ENCODE results near the gene PARP15. TPM values are rescaled to one million over a fixed set of nuclear protein-coding genes. Genes with fewer than 3 reads are reported as not detected.

The PARP15 gene
- total RNA-seq, 1 experiment from 2014 or later: 0.24 TPM

DNA sequence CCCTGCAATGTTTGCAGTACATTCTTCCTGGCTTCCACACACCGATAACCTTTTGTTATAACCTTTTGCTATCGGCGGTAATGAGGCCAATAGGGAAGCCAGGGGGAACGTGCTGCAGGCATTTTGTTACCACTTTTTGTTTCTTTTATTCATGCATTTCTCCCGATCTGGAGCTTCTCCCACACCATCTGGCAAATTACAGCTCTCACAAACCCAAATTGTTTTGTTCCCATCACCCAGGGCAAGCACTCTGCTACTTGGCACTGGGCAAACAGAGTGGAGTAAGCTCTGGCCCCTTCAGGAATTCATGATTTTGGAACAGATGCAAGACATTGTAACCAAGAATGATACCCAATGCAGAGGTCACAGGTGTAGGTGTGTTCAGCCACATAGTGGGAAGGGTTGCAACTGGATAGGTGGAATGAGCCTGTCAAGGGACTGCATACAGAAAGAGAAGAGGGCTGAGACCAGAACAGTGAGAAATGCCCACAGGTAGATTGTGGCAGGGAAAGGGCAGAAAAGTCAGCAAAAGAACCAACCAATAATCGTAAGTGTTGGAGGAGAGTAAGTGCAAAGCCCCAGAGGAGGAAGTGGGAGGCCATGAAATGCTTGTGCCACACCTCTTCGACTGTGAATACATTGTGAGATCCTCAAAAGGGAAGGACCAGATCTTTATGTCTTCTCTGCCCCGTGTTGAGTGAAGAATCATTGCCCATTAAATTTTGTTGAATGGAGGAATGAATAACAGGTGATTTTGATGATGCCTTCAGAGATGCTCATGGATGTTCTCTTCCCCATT, 45.8 kb downstream of the PARP15 start:
- H2BK15ac ChIP-seq (ENCODE audit: low read depth, low read length): no peak overlapping the region
- no peaks in the 10 kb centered on the region for H3K4me1 ChIP-seq (ENCODE audit: insufficient read depth, low read length)
- no peak overlapping the region for H3K23ac ChIP-seq (ENCODE audit: insufficient read length, low read depth, low read length)
- peaks cover 5 to 8% of the 10 kb centered on the region in 2 experiments for H3K4me1 Mint-ChIP-seq
- no peak overlapping the region for H4K8ac ChIP-seq (replicated peaks; ENCODE audit: insufficient read length, low read depth, low read length)
- H2BK20ac ChIP-seq (ENCODE audit: low read depth, low read length, poor library complexity, severe bottlenecking): no peak overlapping the region
- DNase-seq: no peak
- no peak overlapping the region for H3K18ac ChIP-seq (ENCODE audit: insufficient read length, low read depth, low read length)
- no CpG with 5 or more reads among the region's 8 CpGs for WGBS (ENCODE audit: extremely low coverage, insufficient read length, low lambda C conversion rate)
- H3K23me2 ChIP-seq (ENCODE audit: insufficient read length, low read depth, low read length, poor library complexity, severe bottlenecking): no peaks in the 10 kb centered on the region
- no peaks in the 10 kb centered on the region for H3K79me2 ChIP-seq (ENCODE audit: insufficient read depth, low read length)
- H4K91ac ChIP-seq (ENCODE audit: insufficient read length, low read depth, low read length): no peak overlapping the region
- H2BK5ac ChIP-seq (ENCODE audit: insufficient read length, low read length): no peak overlapping the region
- no peak overlapping the region; a peak in 1 of 7 replicates for H3K27ac Mint-ChIP-seq
- no peak overlapping the region for H3K9ac ChIP-seq (ENCODE audit: extremely low read depth, insufficient read length, low read length)
- no peaks in the 10 kb centered on the region for H3K9me3 ChIP-seq (ENCODE audit: control insufficient read depth, low read depth, low read length)
- no peak overlapping the region for H4K5ac ChIP-seq (ENCODE audit: insufficient read length, low read depth, low read length)
- no peak overlapping the region for H3T11ph ChIP-seq (ENCODE audit: low read length)
- TF ChIP-seq, protein P1, sequence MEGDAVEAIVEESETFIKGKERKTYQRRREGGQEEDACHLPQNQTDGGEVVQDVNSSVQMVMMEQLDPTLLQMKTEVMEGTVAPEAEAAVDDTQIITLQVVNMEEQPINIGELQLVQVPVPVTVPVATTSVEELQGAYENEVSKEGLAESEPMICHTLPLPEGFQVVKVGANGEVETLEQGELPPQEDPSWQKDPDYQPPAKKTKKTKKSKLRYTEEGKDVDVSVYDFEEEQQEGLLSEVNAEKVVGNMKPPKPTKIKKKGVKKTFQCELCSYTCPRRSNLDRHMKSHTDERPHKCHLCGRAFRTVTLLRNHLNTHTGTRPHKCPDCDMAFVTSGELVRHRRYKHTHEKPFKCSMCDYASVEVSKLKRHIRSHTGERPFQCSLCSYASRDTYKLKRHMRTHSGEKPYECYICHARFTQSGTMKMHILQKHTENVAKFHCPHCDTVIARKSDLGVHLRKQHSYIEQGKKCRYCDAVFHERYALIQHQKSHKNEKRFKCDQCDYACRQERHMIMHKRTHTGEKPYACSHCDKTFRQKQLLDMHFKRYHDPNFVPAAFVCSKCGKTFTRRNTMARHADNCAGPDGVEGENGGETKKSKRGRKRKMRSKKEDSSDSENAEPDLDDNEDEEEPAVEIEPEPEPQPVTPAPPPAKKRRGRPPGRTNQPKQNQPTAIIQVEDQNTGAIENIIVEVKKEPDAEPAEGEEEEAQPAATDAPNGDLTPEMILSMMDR (conservative IDR thresholded peaks at IDR 0.05): no peak
- no peak overlapping the region for H3K27ac ChIP-seq (ENCODE audit: insufficient read length, low read depth, low read length)
- no peak overlapping the region for H2BK120ac ChIP-seq (ENCODE audit: low read depth, low read length, poor library complexity, severe bottlenecking)
- H3K56ac ChIP-seq (ENCODE audit: insufficient read length, low read depth, low read length): no peak overlapping the region
- H3K79me1 ChIP-seq (ENCODE audit: insufficient read depth, low read depth, low read length, poor library complexity, severe bottlenecking): no peaks in the 10 kb centered on the region
- peaks cover 6% of the 10 kb centered on the region for H3K27me3 Mint-ChIP-seq (ENCODE audit: low read depth)
- H3K4ac ChIP-seq (ENCODE audit: low read depth, low read length): no peak overlapping the region
- H3K27me3 ChIP-seq (ENCODE audit: insufficient read depth, low read length): no peaks in the 10 kb centered on the region
- H3K4me3 Mint-ChIP-seq: no peak overlapping the region
- no peak overlapping the region for H2AK5ac ChIP-seq (ENCODE audit: insufficient read length, low read length)
- no peaks in the 10 kb centered on the region for H3K36me3 Mint-ChIP-seq (ENCODE audit: insufficient read depth in 1 of 3, low read depth in 3 of 3)
- no peak overlapping the region for H2AFZ ChIP-seq (ENCODE audit: low read length)
- no peak overlapping the region for H2BK12ac ChIP-seq (ENCODE audit: insufficient read length, low read depth, low read length)
- no peak overlapping the region for H3K4me2 ChIP-seq (ENCODE audit: insufficient read depth, insufficient read length, low read length)
- H4K20me1 ChIP-seq (ENCODE audit: control insufficient read depth, insufficient read depth, insufficient read length): no peaks in the 10 kb centered on the region
- no peak overlapping the region for H3K14ac ChIP-seq (ENCODE audit: insufficient read depth, low read length)
- no peaks in the 10 kb centered on the region; a peak in 1 of 5 replicates for H3K9me3 Mint-ChIP-seq
